ENCODE data around the gene CTCFL. TPM values are rescaled to one million over a fixed set of nuclear protein-coding genes. Genes with fewer than 3 reads are reported as not detected.

Gene CTCFL
- total RNA-seq, 1 donor from 2014 or later: 0.21 TPM

- Mint-ChIP-seq H3K27ac (ENCODE audit: unreplicated experiment) (no peak overlapping the region), H3K36me3 (ENCODE audit: low read depth, unreplicated experiment) (no peaks in the 10 kb centered on the region), H3K27me3 (ENCODE audit: unreplicated experiment) (no peaks in the 10 kb centered on the region), H3K9me3 (ENCODE audit: unreplicated experiment) (no peaks in the 10 kb centered on the region), H3K4me3 (ENCODE audit: unreplicated experiment) (no peak overlapping the region), H3K4me1 (ENCODE audit: unreplicated experiment) (peaks cover 2% of the 10 kb centered on the region)
- TF ChIP-seq CTCF (IDR thresholded peaks at IDR 0.05; ENCODE audit: unreplicated experiment): peak; percentile 4
- peak; percentile 52 for DNase-seq (ENCODE audit: low spot score)
These were observed 15.2 kb downstream of the CTCFL start for GRCh38 chr20:57509665-57510237.

- Mint-ChIP-seq H3K27ac (ENCODE audit: unreplicated experiment) (no peak overlapping the region), H3K9me3 (ENCODE audit: unreplicated experiment) (no peaks in the 10 kb centered on the region), H3K27me3 (ENCODE audit: unreplicated experiment) (no peaks in the 10 kb centered on the region), H3K4me1 (ENCODE audit: unreplicated experiment) (peaks cover 2% of the 10 kb centered on the region), H3K4me3 (ENCODE audit: unreplicated experiment) (no peak overlapping the region), H3K36me3 (ENCODE audit: low read depth, unreplicated experiment) (no peaks in the 10 kb centered on the region)
- TF ChIP-seq CTCF (IDR thresholded peaks at IDR 0.05; ENCODE audit: unreplicated experiment): no peak
- no peak for DNase-seq (ENCODE audit: low spot score)
These were observed 16.1 kb downstream of the CTCFL start for GRCh38 chr20:57508831-57509230.

- Mint-ChIP-seq H3K9me3 (ENCODE audit: unreplicated experiment) (no peaks in the 10 kb centered on the region), H3K36me3 (ENCODE audit: low read depth, unreplicated experiment) (peaks cover 2% of the 10 kb centered on the region), H3K27me3 (ENCODE audit: unreplicated experiment) (peaks cover 3% of the 10 kb centered on the region), H3K27ac (ENCODE audit: unreplicated experiment) (no peak overlapping the region), H3K4me1 (ENCODE audit: unreplicated experiment) (peaks cover 4% of the 10 kb centered on the region), H3K4me3 (ENCODE audit: unreplicated experiment) (no peak overlapping the region)
- DNase-seq (ENCODE audit: low spot score): no peak
- TF ChIP-seq CTCF (IDR thresholded peaks at IDR 0.05; ENCODE audit: unreplicated experiment): no peak
These were observed 16.6 kb downstream of the CTCFL start for GRCh38 chr20:57508381-57508780.

- Mint-ChIP-seq H3K4me1 (ENCODE audit: unreplicated experiment) (peaks cover 3% of the 10 kb centered on the region), H3K4me3 (ENCODE audit: unreplicated experiment) (no peak overlapping the region), H3K27ac (ENCODE audit: unreplicated experiment) (no peak overlapping the region), H3K36me3 (ENCODE audit: low read depth, unreplicated experiment) (peaks cover 5% of the 10 kb centered on the region), H3K27me3 (ENCODE audit: unreplicated experiment) (peaks cover 4% of the 10 kb centered on the region), H3K9me3 (ENCODE audit: unreplicated experiment) (no peaks in the 10 kb centered on the region)
- no peak for DNase-seq (ENCODE audit: low spot score)
- TF ChIP-seq CTCF (IDR thresholded peaks at IDR 0.05; ENCODE audit: unreplicated experiment): no peak
These were observed 17.5 kb downstream of the CTCFL start for GRCh38 chr20:57507477-57507876.

GRCh38 chr20:57505979-57506378 lies 19.0 kb downstream of the CTCFL start:
- no peak overlapping the region for H3K4me3 Mint-ChIP-seq (ENCODE audit: unreplicated experiment)
- no peak overlapping the region for H3K27ac Mint-ChIP-seq (ENCODE audit: unreplicated experiment)
- no peak for TF ChIP-seq CTCF (IDR thresholded peaks at IDR 0.05; ENCODE audit: unreplicated experiment)
- DNase-seq (ENCODE audit: low spot score): no peak
- peaks cover 6% of the 10 kb centered on the region for H3K27me3 Mint-ChIP-seq (ENCODE audit: unreplicated experiment)
- peaks cover 10% of the 10 kb centered on the region for H3K4me1 Mint-ChIP-seq (ENCODE audit: unreplicated experiment)
- no peaks in the 10 kb centered on the region for H3K9me3 Mint-ChIP-seq (ENCODE audit: unreplicated experiment)
- H3K36me3 Mint-ChIP-seq (ENCODE audit: low read depth, unreplicated experiment): peaks cover 5% of the 10 kb centered on the region

Data from endothelial cell (in vitro differentiated cells).